Tongue (tissue), 2 donors: ENCODE measurements around the gene MRPS2. TPM values are rescaled to one million over a fixed set of nuclear protein-coding genes. Genes with fewer than 3 reads are reported as not detected.
"Not testable (repeated sequence)": the region's sequence is repeated elsewhere in the genome, so short reads cannot be mapped to it uniquely, and the experiment has no call there.

Experiments used
- DNase-seq: peaks from one replicate; pipeline ENCODE4 v3.0.0-alpha.2; 2015
- total RNA-seq: library from RNA; depleted of rRNA; stranded (reverse); fragments of >200 nt; gene quantifications from one replicate; pipeline ENCODE4 v1.2.3, GENCODE V29; 2014

MRPS2 gene
- total RNA-seq, 1 donor from 2014 or later = 9.4 TPM

- peak; percentile 93 for DNase-seq
Measured at GRCh38 chr9:135499326-135500070, 984 bp upstream of the MRPS2 start.

DNA sequence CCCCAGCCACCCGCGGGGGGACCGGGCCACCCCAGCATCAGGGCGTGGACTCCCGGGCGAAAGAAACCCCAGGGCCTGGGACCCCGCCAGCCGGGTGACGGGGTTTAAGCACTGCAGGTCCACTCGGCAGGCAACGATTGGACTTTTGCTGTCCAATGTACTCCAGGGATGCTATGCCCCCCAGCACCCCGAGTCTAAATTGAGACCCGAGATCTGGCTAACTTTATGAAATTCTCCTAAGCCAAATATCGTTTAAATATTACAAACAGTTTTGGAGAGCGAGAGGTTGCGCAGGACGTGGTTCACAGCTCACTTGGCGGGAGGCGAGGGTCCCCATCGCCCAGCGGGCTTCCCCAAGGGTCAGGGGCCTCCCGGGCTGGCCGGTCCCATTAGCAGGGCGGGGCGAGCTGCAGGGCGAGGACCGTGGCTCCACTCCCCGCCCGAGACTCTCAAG lies 384 bp upstream of the MRPS2 start:
- DNase-seq = no peak

DNA sequence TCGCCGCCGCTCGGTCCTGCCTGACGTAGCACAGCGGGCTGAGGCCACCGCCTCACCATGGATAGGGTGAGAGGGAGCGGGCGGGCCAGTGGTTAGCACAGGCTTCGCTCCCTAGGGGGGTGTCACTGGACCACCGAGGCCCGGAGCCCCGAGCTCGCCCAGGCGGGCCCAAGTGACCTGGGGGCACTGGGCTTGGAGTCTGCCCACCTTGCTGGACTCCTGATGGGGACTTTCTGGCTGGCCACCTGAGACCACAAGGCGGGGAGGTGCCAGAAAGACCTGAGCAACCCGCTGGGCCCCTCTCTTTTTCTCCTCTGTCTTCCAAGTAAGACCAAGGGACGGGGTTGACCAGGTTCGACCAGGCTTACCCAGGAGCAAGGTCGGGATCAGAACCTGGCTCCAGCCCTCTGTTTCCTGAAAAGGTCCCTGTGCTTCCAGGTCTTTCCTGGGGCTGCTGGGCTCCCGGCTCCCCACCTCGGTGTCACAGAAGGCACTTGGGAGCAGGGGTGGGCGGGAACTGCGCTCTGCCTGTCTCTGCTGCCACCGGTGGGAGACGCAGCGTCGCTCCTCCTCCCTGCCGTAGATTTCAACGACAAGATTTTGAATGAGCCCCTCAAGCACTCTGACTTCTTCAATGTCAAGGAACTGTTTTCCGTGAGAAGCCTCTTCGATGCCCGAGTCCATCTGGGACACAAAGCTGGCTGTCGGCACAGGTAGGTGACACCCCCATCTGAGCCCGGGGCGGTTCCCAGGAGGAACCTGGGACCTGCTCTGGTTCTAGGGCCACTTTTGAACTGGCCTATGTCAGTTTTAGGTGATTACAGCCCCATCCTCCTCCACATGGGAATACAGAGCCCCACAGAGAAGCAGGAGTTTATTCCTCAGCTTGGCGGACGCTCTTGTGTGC lies 1.0 kb downstream of the MRPS2 start:
- peak; percentile 60 for DNase-seq

DNA sequence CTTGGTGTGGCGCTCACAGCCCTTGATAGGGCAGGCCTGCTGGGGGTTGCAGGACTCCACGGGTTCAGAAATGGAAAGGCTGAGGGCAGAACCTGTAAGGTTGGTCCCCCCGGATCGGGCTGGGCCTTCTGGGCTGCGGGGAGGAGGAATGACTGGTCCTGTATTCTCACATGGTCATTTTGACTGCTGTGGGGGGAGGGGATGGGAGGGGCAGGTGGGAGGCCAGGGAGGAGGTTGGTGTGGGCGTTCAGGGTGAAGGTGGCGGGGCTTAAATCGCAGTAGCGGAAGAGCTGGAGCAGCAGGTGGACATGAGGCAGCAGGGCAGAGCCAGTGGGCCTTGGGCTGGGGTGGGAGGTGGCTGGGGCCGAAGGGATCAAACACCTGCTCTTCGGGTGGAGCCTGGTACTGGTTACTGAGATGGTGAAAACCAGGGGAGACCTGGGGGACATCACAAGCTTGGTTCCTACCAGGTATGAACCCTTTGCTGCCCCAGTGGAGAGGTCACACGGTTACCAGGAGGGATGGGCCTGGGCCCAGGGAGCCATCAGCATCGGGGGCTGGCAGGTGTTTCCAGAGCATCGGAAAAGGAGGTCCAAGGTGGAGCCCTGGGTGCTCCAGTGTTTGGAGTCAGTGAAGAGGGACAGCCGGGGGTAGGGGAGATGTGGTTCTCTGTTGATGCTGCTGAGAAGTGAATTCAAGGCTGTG lies 1.8 kb downstream of the MRPS2 start:
- DNase-seq = no peak

GRCh38 chr9:135502873-135503321 lies 2.4 kb downstream of the MRPS2 start:
- DNase-seq = no peak

GRCh38 chr9:135503371-135504261 lies 3.1 kb downstream of the MRPS2 start:
- no peak for DNase-seq

DNA sequence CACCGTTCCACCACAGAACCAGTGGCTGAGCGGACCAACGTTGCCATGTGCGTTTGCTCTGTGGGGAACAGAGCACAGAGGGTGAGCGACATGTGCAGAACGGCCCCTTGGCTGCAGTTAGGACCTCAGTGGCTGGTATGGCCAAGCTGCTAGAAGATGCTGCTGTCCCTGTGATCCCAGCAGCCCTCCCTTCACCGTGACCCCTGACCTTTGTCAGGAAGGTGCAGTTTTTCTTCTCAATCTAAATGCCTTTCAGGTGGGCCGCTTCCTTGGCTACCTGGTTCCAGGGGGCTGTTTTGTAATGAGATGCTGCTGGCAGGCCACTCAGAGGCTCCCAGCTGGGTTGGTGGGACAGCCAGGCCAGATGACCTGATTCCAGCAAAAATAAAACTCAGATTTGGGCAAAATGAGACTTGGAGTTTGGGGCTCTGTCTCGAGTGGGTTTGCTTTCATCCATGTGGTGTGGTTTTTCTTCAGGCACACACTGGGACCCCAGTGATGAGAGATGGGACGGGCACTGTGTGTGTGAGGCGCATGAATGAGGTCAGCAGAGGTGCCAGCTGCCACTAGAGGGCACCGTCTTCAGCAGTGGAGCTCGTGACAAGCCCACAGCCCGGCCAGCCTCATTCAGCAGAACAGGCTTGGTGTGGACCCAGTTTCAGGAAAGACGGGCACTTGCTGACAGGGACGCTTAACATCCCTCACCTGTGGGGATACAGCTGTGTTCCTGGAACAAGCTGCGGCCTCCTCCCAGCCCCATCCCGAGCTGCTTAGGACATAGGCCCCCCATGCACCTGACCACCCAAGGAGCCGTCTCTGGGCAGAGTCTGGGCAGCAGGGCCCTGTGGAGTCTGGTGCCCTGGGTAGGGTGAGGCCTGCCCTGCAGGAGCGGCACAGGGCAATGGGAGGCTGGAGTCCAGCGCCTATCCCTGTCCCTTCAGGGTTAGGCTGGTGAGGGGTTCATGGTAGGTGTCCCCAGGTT lies 4.1 kb downstream of the MRPS2 start:
- DNase-seq = peak; percentile 64

GRCh38 chr9:135505406-135506187 lies 5.1 kb downstream of the MRPS2 start:
- no peak for DNase-seq

- no peak for DNase-seq
Measured at GRCh38 chr9:135506327-135507103, 6.0 kb downstream of the MRPS2 start.

DNA sequence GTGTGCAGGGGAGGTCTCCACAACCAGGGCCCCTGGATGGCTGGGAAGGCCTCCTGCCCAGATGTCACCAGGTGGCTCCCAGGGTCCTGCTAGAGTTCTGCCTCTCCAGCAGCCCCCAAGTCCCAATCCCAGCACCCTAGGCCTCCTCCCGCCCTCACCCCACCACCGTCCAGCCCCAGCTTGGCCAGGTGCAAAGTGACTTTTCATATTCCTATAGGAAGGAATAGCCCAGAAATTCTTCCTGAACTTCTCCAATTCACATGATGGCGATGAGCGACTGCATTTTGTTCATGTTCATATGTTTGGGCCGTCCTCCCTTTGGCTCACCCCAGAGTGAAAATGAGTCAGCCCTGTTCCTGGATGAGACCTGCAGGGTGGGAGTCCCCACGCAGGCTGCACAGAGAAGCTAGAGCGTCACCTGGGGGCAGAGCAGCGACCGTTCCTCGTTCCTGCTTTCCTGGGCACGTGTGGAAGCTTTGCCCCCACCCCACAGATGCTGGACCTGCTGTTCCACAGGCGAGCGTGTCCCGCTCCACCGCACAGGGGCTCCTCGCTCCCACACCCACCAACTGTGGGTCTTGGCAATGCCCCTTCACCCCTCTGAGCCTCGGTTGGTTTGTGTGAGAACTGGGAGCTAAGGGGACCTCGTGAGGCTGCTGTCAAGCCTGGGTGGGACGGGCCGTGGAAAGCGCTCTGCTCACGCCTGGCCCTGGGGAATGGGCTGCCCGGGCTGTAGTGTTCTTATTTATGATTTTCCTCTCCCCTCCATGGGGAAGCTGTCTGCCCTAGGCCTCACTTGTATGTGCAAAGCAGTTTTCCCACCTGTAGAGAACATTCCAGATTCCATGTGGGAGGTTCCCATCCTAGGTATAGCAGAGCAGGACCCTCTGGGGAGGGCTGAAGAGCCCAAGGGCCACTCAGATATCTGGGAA lies 6.9 kb downstream of the MRPS2 start:
- no peak for DNase-seq

DNA sequence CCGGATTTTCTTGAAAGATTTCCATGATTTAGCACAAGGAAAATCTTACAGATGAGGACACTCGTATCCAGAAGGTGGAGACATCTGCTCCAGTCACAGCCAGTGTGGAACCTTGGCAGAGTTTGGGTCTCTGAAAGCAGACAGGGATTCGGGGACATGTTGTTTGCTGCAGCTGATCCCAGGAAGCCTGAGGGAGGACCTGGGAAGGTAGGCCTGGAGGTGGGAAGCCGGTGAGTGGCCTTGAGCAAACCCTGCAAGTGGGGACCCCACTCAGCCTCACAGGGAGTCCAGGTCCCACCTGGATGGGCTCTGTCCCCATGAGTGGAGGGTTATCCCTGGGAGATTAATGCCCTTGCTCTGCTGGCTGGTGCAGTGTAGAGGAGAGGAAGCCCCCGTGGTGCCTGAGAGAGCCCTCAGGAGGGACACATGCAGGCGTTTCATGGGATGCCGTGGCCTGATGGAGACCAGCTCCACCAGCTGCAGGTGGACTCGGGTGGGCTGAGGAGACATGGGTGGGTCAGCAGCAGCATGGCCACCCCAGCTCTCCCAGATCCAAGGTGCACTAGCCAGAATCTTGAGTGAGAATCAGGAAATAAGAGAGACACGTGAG lies 7.8 kb downstream of the MRPS2 start:
- no peak for DNase-seq

GRCh38 chr9:135509458-135509857 lies 9.0 kb downstream of the MRPS2 start:
- DNase-seq = no peak

DNA sequence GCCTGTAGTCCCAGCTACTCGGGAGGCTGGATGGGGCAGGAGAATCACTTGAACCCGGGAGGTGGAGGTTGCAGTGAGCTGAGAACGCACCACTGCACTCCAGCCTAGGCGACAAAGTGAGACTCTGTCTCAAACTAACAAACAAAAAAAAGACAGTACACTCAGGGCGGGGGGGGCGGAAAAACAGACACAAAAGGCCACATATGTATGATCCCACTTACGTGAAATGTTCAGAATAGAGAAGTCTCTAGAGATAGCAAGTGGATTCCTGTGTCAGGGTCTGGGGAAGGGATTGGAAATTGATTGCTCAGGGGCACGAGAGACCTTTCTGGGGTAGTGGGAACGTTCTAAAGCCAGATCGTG lies 11.7 kb downstream of the MRPS2 start:
- no peak for DNase-seq

- DNase-seq = no peak
Measured at GRCh38 chr9:135512904-135513303, 12.4 kb downstream of the MRPS2 start.

- no peak for DNase-seq
Measured at GRCh38 chr9:135513351-135513846, 12.9 kb downstream of the MRPS2 start.

DNA sequence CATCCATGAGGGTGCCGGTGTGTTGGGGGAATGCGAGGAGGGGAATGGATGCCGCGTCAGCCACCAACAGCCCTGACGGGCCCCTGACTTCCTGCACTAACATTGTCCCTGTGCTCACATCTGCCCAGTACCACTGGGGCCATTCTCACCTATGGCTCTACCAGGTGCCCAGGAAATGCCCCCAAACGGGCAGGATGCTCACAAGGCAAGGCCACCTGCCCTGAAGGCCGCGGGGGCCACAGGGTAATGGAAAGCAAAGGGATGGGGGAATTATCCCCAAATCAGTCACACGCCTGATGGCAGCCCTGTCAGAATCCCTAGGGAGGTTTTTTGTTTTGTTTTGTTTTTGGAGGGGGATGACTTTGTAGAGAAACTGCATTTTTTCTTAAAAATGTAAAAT lies 13.4 kb downstream of the MRPS2 start:
- not testable (repeated sequence) for DNase-seq
